ENCODE results near the gene DGCR2. TPM values are rescaled to one million over a fixed set of nuclear protein-coding genes. Genes with fewer than 3 reads are reported as not detected.

The DGCR2 gene, protein sequence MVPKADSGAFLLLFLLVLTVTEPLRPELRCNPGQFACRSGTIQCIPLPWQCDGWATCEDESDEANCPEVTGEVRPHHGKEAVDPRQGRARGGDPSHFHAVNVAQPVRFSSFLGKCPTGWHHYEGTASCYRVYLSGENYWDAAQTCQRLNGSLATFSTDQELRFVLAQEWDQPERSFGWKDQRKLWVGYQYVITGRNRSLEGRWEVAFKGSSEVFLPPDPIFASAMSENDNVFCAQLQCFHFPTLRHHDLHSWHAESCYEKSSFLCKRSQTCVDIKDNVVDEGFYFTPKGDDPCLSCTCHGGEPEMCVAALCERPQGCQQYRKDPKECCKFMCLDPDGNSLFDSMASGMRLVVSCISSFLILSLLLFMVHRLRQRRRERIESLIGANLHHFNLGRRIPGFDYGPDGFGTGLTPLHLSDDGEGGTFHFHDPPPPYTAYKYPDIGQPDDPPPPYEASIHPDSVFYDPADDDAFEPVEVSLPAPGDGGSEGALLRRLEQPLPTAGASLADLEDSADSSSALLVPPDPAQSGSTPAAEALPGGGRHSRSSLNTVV
- total RNA-seq = 30.1 and 32.1 TPM in 2 replicates

DNA sequence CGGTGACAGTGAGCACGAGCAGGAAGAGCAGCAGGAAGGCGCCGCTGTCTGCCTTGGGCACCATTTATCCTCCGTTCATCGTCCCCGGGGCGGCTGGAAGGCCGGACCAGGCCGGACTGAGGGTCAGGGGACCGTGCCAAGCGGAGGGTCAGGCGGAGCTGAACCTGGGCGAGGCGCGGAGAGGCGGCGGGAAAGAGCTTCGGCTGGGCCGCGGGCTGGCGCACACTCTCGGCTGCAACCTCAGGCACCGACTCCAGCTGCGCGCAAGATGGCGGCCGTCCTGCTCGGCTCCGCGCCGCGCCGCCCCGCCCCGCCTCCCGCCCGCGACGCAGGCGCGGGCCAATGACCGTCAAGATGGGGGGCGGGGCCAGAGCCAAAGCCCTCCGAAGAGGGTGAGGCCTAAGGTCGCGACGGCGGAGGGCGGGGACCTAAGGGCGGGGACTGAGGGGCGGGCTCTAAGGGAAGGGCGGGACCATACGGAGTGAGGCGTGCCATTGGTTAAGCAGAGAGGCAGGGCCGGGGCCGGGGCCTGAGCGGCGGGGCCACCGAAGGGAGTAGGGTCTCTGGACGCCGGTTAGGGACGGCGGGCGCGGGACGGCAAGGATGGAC, at the start of gene DGCR2:
Gene DGCR2 (minus strand): TSS at position 270 of the 609 bp plus-strand sequence. CDS start 206 bp downstream, at position 64.

DNA sequence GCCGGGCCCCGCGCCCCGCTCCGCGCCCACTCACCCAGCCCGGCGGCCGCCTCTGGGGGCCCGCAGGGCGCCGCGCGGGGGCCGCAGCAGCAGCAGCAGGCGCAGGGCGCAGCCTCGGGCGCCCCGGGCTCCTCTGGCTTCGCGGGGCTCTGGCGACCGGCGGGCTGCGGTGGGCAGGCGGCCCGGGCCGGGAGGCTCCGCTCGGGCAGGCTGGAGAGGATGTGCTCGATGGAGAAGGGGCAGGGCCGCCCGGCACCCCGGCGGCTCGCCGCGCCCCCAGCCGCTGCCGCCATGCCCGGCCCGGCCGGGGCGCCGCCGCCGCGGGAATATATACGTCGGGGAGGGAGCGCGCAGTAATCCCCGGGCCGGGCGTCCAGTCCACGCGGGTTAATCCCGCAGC, 27.8 kb upstream of the DGCR2 start, which contains the start of gene GSC2:
Gene GSC2 (minus strand): TSS at position 302 of the 400 bp plus-strand sequence. CDS start 9 bp downstream, at position 293.

DNA sequence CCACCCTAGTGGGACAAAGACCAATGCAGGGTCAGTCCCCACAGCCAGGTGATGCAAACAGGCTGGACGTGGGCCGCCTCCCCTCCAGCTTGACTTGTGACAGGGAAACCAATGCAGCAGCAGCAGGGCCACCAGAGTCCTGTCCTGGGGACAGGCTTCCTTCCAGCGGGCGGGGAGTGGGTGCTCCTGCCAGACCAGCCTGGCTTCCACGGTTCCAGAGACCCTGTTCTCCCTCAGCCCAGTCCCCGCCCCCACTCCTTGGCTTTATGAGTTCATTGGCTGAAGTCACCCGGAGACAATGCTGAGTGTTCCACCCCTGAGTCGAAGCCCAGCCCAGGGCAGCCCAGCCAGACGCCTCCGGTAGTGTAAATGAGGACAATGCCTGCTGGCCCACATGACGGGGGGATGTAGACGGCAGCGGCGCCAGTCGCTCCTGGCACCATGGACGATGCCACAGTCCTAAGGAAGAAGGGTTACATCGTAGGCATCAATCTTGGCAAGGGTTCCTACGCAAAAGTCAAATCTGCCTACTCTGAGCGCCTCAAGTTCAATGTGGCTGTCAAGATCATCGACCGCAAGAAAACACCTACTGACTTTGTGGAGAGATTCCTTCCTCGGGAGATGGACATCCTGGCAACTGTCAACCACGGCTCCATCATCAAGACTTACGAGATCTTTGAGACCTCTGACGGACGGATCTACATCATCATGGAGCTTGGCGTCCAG, 8.9 kb upstream of the DGCR2 start, which contains the start of gene TSSK2:
Gene TSSK2 (plus strand): TSS at position 350 of the 726 bp plus-strand sequence. CDS start 92 bp downstream, at position 442.

Other genes starting within 250 kb of the DGCR2 start
- 0.19 and 0.40 TPM in 2 replicates for gene DGCR6, start 216.1 kb downstream of the DGCR2 start, total RNA-seq
- 0.06 TPM in 1 of 2 replicates, not detected in the other for gene PRODH, start 186.1 kb downstream of the DGCR2 start, total RNA-seq
- gene TSSK2, start 8.9 kb upstream of the DGCR2 start, total RNA-seq = not detected in 2 replicates
- gene ESS2, start 22.2 kb upstream of the DGCR2 start, total RNA-seq = 6.2 and 6.3 TPM in 2 replicates
- not detected in 2 replicates for gene GSC2, start 27.9 kb upstream of the DGCR2 start, total RNA-seq
- 82.3 and 100 TPM in 2 replicates for gene SLC25A1, start 56.3 kb upstream of the DGCR2 start, total RNA-seq
- gene CLTCL1, start 169.3 kb upstream of the DGCR2 start, total RNA-seq = 3.7 and 5.1 TPM in 2 replicates

Measured in aortic smooth muscle cell (primary cell).